ENCODE measurements around the gene AOPEP. TPM values are rescaled to one million over a fixed set of nuclear protein-coding genes. Genes with fewer than 3 reads are reported as not detected.

The AOPEP gene
- total and polyA plus RNA-seq, 2 of the 13 experiments (the other 11 are each of a cell fraction or from before 2014, with no cell fraction given) = 22.2 to 41.6 TPM

- TF ChIP-seq ARID5B (CRISPR knock-in tag; IDR thresholded peaks at IDR 0.05) = no peak
- no peak for TF ChIP-seq SATB2 (CRISPR knock-in tag; IDR thresholded peaks at IDR 0.05)
- no peak for TF ChIP-seq ZNF354B (CRISPR knock-in tag; IDR thresholded peaks at IDR 0.05)
- TF ChIP-seq ZNF235 (CRISPR knock-in tag; IDR thresholded peaks at IDR 0.05; ENCODE audit: borderline replicate concordance) = no peak
Measured at GRCh38 chr9:95102001-95102433, 375.5 kb downstream of the AOPEP start (continued).

GRCh38 chr9:95102572-95102971 lies 376.1 kb downstream of the AOPEP start:
- Histone ChIP-seq H3K4me2 (ENCODE audit: low read depth, low read length) (no peak overlapping the region), H3K27me3 (ENCODE audit: control insufficient read depth in 1 of 2, insufficient read depth in 2 of 2, low read length in 2 of 2) (no peaks in the 10 kb centered on the region), H2AFZ (ENCODE audit: low read length) (no peak overlapping the region), H3K9me3 (ENCODE audit: low read length) (no peaks in the 10 kb centered on the region), H3K4me3 (replicated peaks in 1 of 3; ENCODE audit: insufficient read depth in 1 of 3, low read depth in 2 of 3, low read length in 3 of 3) (no peak overlapping the region), H3K4me1 (ENCODE audit: insufficient read depth, low read length) (no peaks in the 10 kb centered on the region), H4K20me1 (ENCODE audit: insufficient read depth, low read length) (no peaks in the 10 kb centered on the region), H3K27ac (ENCODE audit: extremely low read length, insufficient read depth, low read length) (no peak overlapping the region), H3K79me2 (ENCODE audit: insufficient read depth, low read length) (no peaks in the 10 kb centered on the region), H3K9ac (ENCODE audit: insufficient read depth, low read depth, low read length) (no peak overlapping the region), H3K36me3 (replicated peaks in 1 of 2; ENCODE audit: control insufficient read depth in 1 of 2, insufficient read depth in 2 of 2, low read length in 2 of 2) (peaks cover 12 to 26% of the 10 kb centered on the region in 2 experiments; a peak in 4 of 5 replicates)
- in situ Hi-C loops (cut with HindIII; ENCODE audit: extremely low pct_ligation_motif_present, low pct_unique_long_range_greater_than_20kb) = no loop called here
- ChIA-PET CTCF (ENCODE audit: low intra/inter-chr PET ratio, low total read pairs) (no interaction called here), POLR2A (no interaction called here)
- ATAC-seq (no peak), DNase-seq (ENCODE audit: low spot score) (no peak), FAIRE-seq (no peak)
- 92% methylated on average over 5 of the region's 18 CpGs for WGBS (ENCODE audit: low lambda C conversion rate)
- BruUV-seq (replicated peaks) = no TSS peak
- intact Hi-C loops (cut with micrococcal nuclease; ENCODE audit: unreplicated experiment) = no loop called here
- no peak for TF ChIP-seq HNF1A (IDR thresholded peaks at IDR 0.05; ENCODE audit: low read depth)
- TF ChIP-seq HNF1A (CRISPR knock-in tag; IDR thresholded peaks at IDR 0.05; ENCODE audit: borderline replicate concordance) = no peak
- TF ChIP-seq MAFK (conservative IDR thresholded peaks at IDR 0.05 in 1 of 2, IDR thresholded peaks at IDR 0.05 in 1 of 2; ENCODE audit: low read length in 2 of 2) = no peak
- no peak for TF ChIP-seq NR2F2 (IDR thresholded peaks at IDR 0.05; ENCODE audit: borderline replicate concordance, low read depth)
- TF ChIP-seq ZBTB1 (CRISPR knock-in tag; IDR thresholded peaks at IDR 0.05; ENCODE audit: borderline replicate concordance) = no peak
- no peak for TF ChIP-seq ZBTB44 (CRISPR knock-in tag; IDR thresholded peaks at IDR 0.05)
- TF ChIP-seq ATRX (CRISPR knock-in tag; IDR thresholded peaks at IDR 0.05; ENCODE audit: borderline replicate concordance) = no peak
- no peak for TF ChIP-seq BATF2 (CRISPR knock-in tag; IDR thresholded peaks at IDR 0.05)
- no peak for TF ChIP-seq ZNF10 (CRISPR knock-in tag; IDR thresholded peaks at IDR 0.05; ENCODE audit: borderline replicate concordance, low read depth)
